Upper lobe of left lung (tissue), 4 donors: ENCODE data around the gene TEN1.

Source experiments
- CTCF ChIP-seq, 6 experiments: fragments of 450-650 bp in 4 of 6; fragments of 200-600 bp in 2 of 6; sonication (generic) in 2 of 6; IDR thresholded peaks; one replicate each; pipeline ENCODE4 v1.5.1; 2016 to 2019; ENCODE audit warnings: antibody characterized with exemption in 6 of 6
- POLR2AphosphoS5 ChIP-seq, 2 donors: sonication (generic); formaldehyde crosslinking; IDR thresholded peaks; one replicate each; pipeline ENCODE4 v1.5.1; 2017; ENCODE audit warnings: antibody characterized with exemption in 2 of 2

DNA sequence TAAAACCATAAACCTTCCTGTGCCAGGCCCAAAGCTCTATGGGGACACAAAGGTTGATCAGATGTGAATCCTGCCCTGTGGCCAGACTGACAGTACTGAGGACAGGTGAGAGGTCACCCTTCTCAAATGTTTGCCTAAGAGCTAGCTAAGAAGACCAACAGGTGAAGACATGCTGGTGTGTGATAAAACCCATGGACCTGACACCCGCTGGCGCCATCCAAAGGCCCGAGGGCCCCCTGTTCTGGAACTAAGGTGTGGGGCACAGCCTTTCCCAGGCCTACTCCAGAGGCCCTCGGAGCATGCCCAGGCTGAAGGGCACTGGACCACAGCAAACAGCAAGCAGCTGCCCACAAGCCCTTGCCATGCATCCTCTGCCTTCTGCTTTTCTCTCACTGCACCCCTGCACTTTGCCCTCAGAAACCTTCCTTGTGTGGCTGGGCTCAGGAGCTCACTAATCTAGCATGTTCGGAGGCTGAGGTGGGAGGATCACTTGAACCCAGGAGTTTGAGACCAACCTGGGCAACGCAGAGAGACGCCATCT, 16.4 kb downstream of the TEN1 start:
- no peak for TF ChIP-seq CTCF (IDR thresholded peaks at IDR 0.05)
- no peak for TF ChIP-seq POLR2AphosphoS5 (IDR thresholded peaks at IDR 0.05)
